Esophagus mucosa (tissue), 1 donor: ENCODE data around the gene RAP1A. TPM values are rescaled to one million over a fixed set of nuclear protein-coding genes. Genes with fewer than 3 reads are reported as not detected.

Source experiments
- total RNA-seq: library from RNA; stranded (reverse); gene quantifications from one replicate; pipeline ENCODE4 v1.2.4, GENCODE V29; 2023
- donor health status: DM: yes; HTN: yes; CAD: no.

Gene RAP1A
- total RNA-seq, 1 donor from 2014 or later = 36.0 TPM

Other genes starting within 250 kb of the RAP1A start
- gene OVGP1, start 192.1 kb upstream of the RAP1A start, total RNA-seq = 0.32 TPM
- 29.7 TPM for gene WDR77, start 170.5 kb upstream of the RAP1A start, total RNA-seq
- 273 TPM for gene ATP5PB, start 170.3 kb upstream of the RAP1A start, total RNA-seq
- gene C1orf162, start 145.8 kb upstream of the RAP1A start, total RNA-seq = 1.6 TPM
- 0.64 TPM for gene ADORA3, start 116.2 kb upstream of the RAP1A start, total RNA-seq
- not detected for gene TMIGD3, start 116.2 kb upstream of the RAP1A start, total RNA-seq
- gene INKA2, start 119.6 kb downstream of the RAP1A start, total RNA-seq = 2.7 TPM
- 6.1 TPM for gene DDX20, start 136.1 kb downstream of the RAP1A start, total RNA-seq